ENCODE results near the gene P2RX5. TPM values are rescaled to one million over a fixed set of nuclear protein-coding genes. Genes with fewer than 3 reads are reported as not detected.
"Not testable (repeated sequence)": the region's sequence is repeated elsewhere in the genome, so short reads cannot be mapped to it uniquely, and the experiment has no call there.

Gene P2RX5
- total RNA-seq, 1 donor from 2014 or later, result 349 TPM

DNA sequence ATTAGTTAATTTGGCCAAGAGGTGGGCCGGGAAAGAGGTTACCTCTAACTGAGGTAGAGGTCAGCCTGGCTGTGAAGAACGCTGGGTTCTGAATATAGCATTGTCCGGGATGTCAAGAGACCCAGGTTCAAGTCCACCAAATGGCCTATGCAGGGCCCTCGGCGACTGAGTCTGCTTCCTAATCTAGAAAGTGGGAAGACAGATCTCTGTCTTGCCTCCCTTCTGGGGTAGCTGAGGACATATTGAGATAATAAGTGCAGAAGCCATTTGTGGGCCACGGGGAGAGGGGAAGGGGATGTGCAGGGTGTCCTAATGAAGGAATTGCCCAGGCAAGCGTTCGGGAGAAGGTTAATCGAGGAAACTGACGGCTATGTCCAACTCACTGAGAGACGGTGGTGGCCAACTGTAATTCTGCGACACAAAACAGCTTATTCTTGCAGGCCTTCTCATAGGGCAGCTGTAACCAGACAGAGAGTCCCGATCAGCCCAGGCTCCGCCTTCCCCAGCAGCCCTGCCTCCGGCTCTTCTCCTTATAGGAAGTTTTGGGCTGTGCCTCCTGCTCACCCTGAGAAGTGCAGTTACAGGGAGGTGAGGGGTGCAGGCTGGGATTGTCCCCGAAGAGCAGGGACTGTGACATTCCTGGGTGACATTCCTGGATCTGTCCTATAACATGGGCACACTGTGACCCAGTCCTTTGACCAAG is 43.6 kb upstream of the P2RX5 start:
- CTCF ChIA-PET, result interaction anchor here (0.5 to 7.0 kb wide), 10 partner anchors 12 to 107 kb away, joined by 3 to 245 read pairs (median 18); partner anchors contain the start of gene NCBP3
- no peaks in the 10 kb centered on the region for H3K36me3 Mint-ChIP-seq (ENCODE audit: low read depth)
- TF ChIP-seq, protein P1, sequence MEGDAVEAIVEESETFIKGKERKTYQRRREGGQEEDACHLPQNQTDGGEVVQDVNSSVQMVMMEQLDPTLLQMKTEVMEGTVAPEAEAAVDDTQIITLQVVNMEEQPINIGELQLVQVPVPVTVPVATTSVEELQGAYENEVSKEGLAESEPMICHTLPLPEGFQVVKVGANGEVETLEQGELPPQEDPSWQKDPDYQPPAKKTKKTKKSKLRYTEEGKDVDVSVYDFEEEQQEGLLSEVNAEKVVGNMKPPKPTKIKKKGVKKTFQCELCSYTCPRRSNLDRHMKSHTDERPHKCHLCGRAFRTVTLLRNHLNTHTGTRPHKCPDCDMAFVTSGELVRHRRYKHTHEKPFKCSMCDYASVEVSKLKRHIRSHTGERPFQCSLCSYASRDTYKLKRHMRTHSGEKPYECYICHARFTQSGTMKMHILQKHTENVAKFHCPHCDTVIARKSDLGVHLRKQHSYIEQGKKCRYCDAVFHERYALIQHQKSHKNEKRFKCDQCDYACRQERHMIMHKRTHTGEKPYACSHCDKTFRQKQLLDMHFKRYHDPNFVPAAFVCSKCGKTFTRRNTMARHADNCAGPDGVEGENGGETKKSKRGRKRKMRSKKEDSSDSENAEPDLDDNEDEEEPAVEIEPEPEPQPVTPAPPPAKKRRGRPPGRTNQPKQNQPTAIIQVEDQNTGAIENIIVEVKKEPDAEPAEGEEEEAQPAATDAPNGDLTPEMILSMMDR (IDR thresholded peaks at IDR 0.05), result no peak

DNA sequence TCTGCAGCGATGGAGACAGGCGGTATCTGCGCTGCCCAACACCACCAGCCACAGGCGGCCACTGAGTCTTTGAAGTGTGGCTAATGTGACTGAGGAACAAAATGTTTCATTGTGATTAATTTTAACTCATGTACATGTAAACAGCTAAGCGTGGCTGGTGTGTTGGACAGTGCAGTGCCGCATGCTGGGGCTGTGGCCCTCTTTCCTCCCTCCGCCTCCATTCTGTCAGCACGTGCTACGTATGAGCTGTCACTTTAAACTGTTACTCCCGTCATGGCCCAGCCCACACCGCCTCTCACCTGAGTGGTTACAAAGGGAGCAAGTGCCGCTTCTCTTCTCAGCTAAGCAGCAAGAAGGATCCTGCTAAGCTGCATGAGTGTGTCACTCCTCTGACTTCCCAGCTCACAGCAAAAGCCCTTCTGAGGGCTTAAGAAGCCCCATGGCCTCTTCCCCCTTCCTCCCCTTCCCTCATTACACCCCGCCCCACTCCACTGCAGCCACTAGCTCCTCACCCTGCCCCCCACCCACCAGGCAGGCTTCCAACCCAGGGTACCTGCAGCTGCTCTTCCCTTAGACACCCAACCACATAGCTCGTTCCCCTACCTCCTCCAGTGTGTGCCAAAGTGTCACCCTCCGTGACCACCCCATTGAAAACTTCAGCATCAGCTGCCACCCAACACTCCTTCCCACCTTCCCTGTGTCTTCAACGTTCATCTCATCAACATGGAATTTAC is 42.8 kb upstream of the P2RX5 start:
- Mint-ChIP-seq H3K4me1 (peaks cover 34% of the 10 kb centered on the region), H3K4me3 (no peak overlapping the region), H3K36me3 (ENCODE audit: low read depth) (no peaks in the 10 kb centered on the region), H3K9me3 (no peaks in the 10 kb centered on the region), H3K27ac (peak overlapping the region; percentile 70), H3K27me3 (no peaks in the 10 kb centered on the region)
- ChIA-PET CTCF (interaction anchor here (0.8 to 7.0 kb wide), 28 partner anchors 11 to 336 kb away, joined by 3 to 245 read pairs (median 7); partner anchors contain the start of genes HASPIN, NCBP3 and P2RX5), POLR2A (interaction anchor here (0.6 to 2.6 kb wide), 10 partner anchors 7 to 691 kb away, joined by 3 to 33 read pairs (median 5); partner anchors contain the start of genes NCBP3 and P2RX5)
- ATAC-seq (ENCODE audit: low read depth) (peak; percentile 43), DNase-seq (no peak)
- intact Hi-C loops (cut with micrococcal nuclease), result loop anchor here (10.0 kb wide), 3 partner anchors 176 to 694 kb away; partner anchors contain the start of gene P2RX1
- TF ChIP-seq, protein P1 (IDR thresholded peaks at IDR 0.05), result no peak

More for the DNA sequence above, 43.6 kb upstream of the P2RX5 start:
- POLR2A ChIA-PET, result interaction anchor here (0.7 to 1.3 kb wide), 4 partner anchors 15 to 691 kb away, joined by 3 to 4 read pairs (median 3); no protein-coding TSS in a partner anchor
- intact Hi-C loops (cut with micrococcal nuclease), result loop anchor here (10.0 kb wide), 3 partner anchors 175 to 695 kb away; partner anchors contain the start of gene P2RX1
- ATAC-seq (ENCODE audit: low read depth) (no peak), DNase-seq (no peak)
- Mint-ChIP-seq H3K4me1 (peaks cover 30% of the 10 kb centered on the region), H3K4me3 (no peak overlapping the region), H3K27ac (peak overlapping the region; percentile 8), H3K27me3 (no peaks in the 10 kb centered on the region), H3K9me3 (no peaks in the 10 kb centered on the region)

DNA sequence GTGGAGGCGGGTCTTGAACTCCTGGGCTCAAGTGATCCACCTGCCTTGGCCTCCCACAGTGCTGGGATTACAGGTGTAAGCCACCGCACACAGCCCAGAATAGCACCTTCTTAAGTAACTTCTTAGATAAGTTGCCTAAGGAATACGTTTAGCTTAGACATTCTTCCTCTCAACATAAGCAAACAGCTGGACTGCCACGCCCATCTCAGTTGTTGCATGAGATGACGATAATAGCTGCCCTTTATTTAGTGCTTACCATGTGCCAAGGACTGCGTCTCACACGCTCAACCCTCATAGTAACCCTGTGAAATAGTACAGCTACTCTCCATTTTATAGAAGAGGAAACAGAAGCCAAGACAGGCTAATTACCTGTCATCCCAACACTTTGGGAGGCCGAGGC is 39.6 kb upstream of the P2RX5 start:
- Mint-ChIP-seq H3K36me3 (ENCODE audit: low read depth) (no peaks in the 10 kb centered on the region), H3K4me1 (peaks cover 45% of the 10 kb centered on the region), H3K27me3 (no peaks in the 10 kb centered on the region), H3K4me3 (no peak overlapping the region), H3K9me3 (no peaks in the 10 kb centered on the region), H3K27ac (no peak overlapping the region)
- DNase-seq (no peak), ATAC-seq (ENCODE audit: low read depth) (no peak)
- intact Hi-C loops (cut with micrococcal nuclease), result loop anchor here (10.0 kb wide), 3 partner anchors 179 to 691 kb away; partner anchors contain the start of gene P2RX1
- POLR2A ChIA-PET, result interaction anchor here (1.5 to 3.1 kb wide), 2 partner anchors 52 to 75 kb away, joined by 3 to 14 read pairs; no protein-coding TSS in a partner anchor
- TF ChIP-seq, protein P1 (IDR thresholded peaks at IDR 0.05), result no peak
- CTCF ChIA-PET, result interaction anchor here (1.1 to 7.0 kb wide), 6 partner anchors 39 to 109 kb away, joined by 3 to 245 read pairs (median 5); partner anchors contain the start of gene P2RX5

DNA sequence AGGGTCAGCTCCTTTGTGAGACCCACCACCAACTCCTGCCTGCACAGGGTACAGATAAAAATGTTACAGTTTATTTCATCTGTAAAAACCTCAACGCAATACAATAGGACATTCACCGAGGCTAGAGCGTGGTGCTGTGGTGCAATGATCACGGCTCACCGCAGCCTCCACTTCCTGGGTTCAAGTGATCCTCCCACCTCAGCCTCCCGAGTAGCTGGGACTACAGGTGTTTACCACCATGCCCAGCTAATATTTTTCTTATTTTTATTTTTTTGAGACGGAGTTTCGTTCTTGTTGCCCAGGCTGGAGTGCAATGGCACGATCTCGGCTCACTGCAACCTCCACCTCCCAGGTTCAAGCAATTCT is 38.9 kb upstream of the P2RX5 start:
- not testable (repeated sequence) for ATAC-seq (ENCODE audit: low read depth); H3K27ac Mint-ChIP-seq; H3K4me3 Mint-ChIP-seq; H3K36me3 Mint-ChIP-seq (ENCODE audit: low read depth); H3K27me3 Mint-ChIP-seq; H3K9me3 Mint-ChIP-seq; DNase-seq
- CTCF ChIA-PET, result interaction anchor here (1.1 to 7.0 kb wide), 7 partner anchors 24 to 110 kb away, joined by 3 to 245 read pairs (median 4); partner anchors contain the start of gene P2RX5
- intact Hi-C loops (cut with micrococcal nuclease), result loop anchor here (10.0 kb wide), 3 partner anchors 180 to 690 kb away; partner anchors contain the start of gene P2RX1
- POLR2A ChIA-PET, result interaction anchor here (0.6 to 1.5 kb wide), 3 partner anchors 47 to 75 kb away, joined by 3 to 4 read pairs (median 3); no protein-coding TSS in a partner anchor
- H3K4me1 Mint-ChIP-seq, result peaks cover 44% of the 10 kb centered on the region

DNA sequence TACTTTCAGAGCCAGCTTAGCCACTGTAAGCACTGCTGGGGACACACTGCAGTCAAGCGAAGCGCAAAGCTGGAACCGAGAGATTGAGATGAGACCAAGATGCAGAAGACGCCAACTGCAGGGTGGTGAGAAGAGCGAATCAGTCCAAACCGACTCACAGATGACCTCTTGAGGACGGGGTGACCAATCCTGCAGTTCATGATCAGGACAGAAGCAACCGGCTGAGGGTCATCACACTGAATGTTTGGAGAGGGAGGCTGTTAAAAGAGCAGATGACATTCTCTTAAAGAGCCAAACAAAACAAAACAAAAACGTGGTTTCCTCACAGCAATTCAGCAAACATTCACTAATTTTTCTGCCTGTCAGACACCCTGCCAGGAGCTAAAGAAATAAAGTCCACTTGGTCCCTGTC is 36.3 kb upstream of the P2RX5 start:
- H3K4me3 Mint-ChIP-seq, result no peak overlapping the region
- no peaks in the 10 kb centered on the region for H3K27me3 Mint-ChIP-seq
- POLR2A ChIA-PET, result interaction anchor here (0.6 to 5.0 kb wide), 10 partner anchors 9 to 229 kb away, joined by 3 to 52 read pairs (median 6); partner anchors contain the start of genes HASPIN and P2RX5
- H3K36me3 Mint-ChIP-seq (ENCODE audit: low read depth), result no peaks in the 10 kb centered on the region
- intact Hi-C loops (cut with micrococcal nuclease), result loop anchor here (1.0 to 10.0 kb wide), 5 partner anchors 21 to 687 kb away; partner anchors contain the start of gene P2RX1
- peak; percentile 91 for ATAC-seq (ENCODE audit: low read depth)
- TF ChIP-seq, protein P1 (IDR thresholded peaks at IDR 0.05), result no peak
- H3K9me3 Mint-ChIP-seq, result no peaks in the 10 kb centered on the region
- CTCF ChIA-PET, result interaction anchor here (0.7 to 3.1 kb wide), 15 partner anchors 8 to 106 kb away, joined by 3 to 26 read pairs (median 5); partner anchors contain the start of genes HASPIN and P2RX5
- peaks cover 40% of the 10 kb centered on the region for H3K4me1 Mint-ChIP-seq
- no peak for DNase-seq
- peak overlapping the region; percentile 27 for H3K27ac Mint-ChIP-seq
